ENCODE measurements around the gene ROBO2. TPM values are rescaled to one million over a fixed set of nuclear protein-coding genes. Genes with fewer than 3 reads are reported as not detected.

The ROBO2 gene
- total RNA-seq, 2 donors from 2014 or later, result not detected

DNA sequence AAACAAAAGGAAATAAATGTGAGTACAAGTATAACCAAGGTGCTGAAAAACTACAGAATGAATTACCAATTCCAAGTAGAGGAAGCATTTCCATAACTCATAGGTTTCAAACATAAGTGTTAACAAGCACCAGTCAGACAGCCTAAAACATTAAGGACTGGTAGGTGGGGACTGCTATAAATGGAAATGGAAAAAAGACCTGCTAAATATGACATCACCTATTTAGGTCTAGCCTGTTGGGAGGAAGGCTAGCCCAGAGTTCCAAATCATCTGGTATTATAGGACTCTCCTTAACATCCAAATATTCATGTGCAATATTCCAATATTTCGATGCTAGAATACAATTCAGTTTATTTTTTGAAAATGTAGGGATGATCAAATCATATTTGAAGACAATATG is 560.0 kb downstream of the ROBO2 start:
- ATAC-seq (no peak), DNase-seq (ENCODE audit: low spot score) (no peak)
- Mint-ChIP-seq H3K9me3 (peaks cover 4% of the 10 kb centered on the region), H3K36me3 (no peaks in the 10 kb centered on the region), H3K4me1 (ENCODE audit: low read depth in 2 of 2) (no peaks in the 10 kb centered on the region), H3K4me3 (no peak overlapping the region), H3K27me3 (no peaks in the 10 kb centered on the region), H3K27ac (no peak overlapping the region)

DNA sequence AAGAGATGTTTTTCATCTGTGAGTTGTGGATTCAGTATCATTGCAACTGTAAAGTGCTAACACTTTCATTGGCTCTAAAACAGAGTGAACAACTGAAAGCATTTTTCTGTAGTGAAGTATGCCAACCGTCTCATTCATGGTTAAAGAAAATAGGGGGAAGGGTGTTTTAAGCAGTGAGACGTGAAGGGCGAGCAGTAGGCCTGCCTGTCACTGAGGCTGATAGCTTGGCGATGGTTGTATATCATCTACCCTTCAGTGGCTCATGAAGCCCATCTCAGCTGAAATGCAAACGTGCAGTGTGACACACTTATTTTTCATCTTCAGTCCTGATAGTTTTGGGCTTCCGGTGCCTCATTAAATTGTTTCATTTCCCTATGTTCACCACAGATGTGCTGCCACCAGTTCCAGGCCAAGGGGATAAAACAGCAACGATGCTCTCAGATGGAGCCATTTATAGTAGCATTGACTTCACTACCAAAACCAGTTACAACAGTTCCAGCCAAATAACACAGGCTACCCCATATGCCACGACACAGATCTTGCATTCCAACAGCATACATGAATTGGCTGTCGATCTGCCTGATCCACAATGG is 562.0 kb downstream of the ROBO2 start:
- H3K27me3 Mint-ChIP-seq, result no peaks in the 10 kb centered on the region
- H3K36me3 Mint-ChIP-seq, result no peaks in the 10 kb centered on the region
- H3K27ac Mint-ChIP-seq, result no peak overlapping the region
- no peaks in the 10 kb centered on the region for H3K4me1 Mint-ChIP-seq (ENCODE audit: low read depth in 2 of 2)
- H3K4me3 Mint-ChIP-seq, result no peak overlapping the region
- no peak for DNase-seq (ENCODE audit: low spot score)
- peaks cover 7% of the 10 kb centered on the region for H3K9me3 Mint-ChIP-seq
- no peak for ATAC-seq

DNA sequence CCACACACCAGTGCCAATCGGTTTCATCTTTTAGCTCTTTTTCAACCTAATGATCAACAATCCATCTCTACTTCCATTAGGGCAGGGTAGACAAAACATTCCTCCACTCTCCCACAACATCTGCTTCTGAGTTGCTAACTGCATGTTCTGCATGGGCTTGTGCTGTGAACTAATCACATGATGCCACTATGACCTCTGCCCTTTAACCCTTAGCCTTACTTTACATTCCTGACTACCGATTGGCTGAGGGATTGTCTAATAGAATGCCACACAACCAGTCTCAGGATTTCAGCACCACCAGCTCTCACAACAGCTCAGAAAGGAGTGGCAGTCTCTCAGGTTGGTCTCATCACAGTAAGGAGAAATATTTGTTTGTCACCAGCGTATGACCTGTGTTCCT is 562.8 kb downstream of the ROBO2 start:
- ATAC-seq (no peak), DNase-seq (ENCODE audit: low spot score) (no peak)
- Mint-ChIP-seq H3K4me1 (ENCODE audit: low read depth in 2 of 2) (no peaks in the 10 kb centered on the region), H3K27ac (no peak overlapping the region), H3K36me3 (no peaks in the 10 kb centered on the region), H3K27me3 (no peaks in the 10 kb centered on the region), H3K9me3 (peaks cover 7% of the 10 kb centered on the region), H3K4me3 (no peak overlapping the region)

DNA sequence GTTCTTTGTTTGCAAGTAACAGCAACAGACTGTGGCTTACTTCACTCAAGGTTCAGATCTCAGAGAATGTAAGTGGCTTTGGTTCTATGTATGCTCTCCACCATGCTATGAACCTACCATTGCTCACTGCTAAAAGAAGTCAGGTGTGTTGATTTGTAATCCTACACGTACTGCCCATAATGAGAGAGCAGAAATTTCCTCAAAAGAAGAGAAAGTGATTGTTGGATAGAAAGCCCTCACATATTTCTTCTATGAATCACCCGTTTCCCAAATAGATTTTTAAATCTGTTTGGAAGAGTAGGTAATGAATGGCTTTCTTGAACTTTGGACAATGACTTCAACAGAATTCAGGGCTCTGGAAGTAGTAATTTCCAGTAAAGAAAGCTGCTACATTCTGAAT is 565.4 kb downstream of the ROBO2 start:
- DNase-seq (ENCODE audit: low spot score), result no peak
- no peaks in the 10 kb centered on the region for H3K36me3 Mint-ChIP-seq
- no peaks in the 10 kb centered on the region for H3K4me1 Mint-ChIP-seq (ENCODE audit: low read depth in 2 of 2)
- no peak overlapping the region for H3K4me3 Mint-ChIP-seq
- H3K27ac Mint-ChIP-seq, result no peak overlapping the region
- H3K9me3 Mint-ChIP-seq, result peaks cover 7% of the 10 kb centered on the region
- no peak for ATAC-seq
- H3K27me3 Mint-ChIP-seq, result no peaks in the 10 kb centered on the region

DNA sequence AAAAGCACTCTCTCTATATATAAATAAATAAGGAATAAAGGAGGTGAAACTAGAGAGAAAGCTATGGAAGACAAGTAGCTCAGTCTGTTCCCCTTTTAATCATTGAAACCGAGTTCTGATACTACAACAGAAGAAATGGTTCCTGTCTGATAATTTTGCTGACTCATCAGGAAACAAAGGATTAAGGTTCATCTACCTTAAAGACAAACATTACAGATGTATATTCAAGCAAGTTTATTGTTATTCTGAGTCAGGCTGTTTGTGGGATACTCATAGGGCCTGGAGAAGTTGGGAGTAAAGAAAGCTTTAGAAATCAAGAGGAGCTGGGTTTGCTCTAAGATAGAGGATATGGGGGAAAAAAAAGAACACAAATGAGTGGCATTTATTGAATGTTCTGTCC is 566.0 kb downstream of the ROBO2 start:
- Mint-ChIP-seq H3K9me3 (peaks cover 7% of the 10 kb centered on the region), H3K27me3 (no peaks in the 10 kb centered on the region), H3K36me3 (no peaks in the 10 kb centered on the region), H3K4me3 (no peak overlapping the region), H3K4me1 (ENCODE audit: low read depth in 2 of 2) (no peaks in the 10 kb centered on the region), H3K27ac (no peak overlapping the region)
- ATAC-seq (no peak), DNase-seq (ENCODE audit: low spot score) (no peak)

DNA sequence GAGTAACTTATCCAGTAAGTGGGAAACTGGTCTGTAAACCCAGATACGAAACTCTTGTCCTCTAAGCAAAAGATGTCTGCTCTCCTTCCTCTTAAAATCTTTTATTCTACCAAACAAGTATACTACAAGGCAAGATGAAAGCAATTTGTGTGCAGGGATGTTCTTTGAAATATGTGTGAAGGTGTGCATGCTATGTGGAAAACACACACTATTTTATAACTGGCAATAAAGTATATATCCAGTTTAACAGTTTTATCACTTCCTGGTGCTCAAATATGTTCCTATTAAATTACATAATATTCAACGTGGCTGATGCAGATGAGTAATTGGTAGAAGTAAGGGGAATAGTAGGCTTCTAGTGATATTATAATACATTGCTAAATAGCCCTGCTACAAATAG is 566.5 kb downstream of the ROBO2 start:
- Mint-ChIP-seq H3K27ac (no peak overlapping the region), H3K4me1 (ENCODE audit: low read depth in 2 of 2) (no peaks in the 10 kb centered on the region), H3K4me3 (no peak overlapping the region), H3K36me3 (no peaks in the 10 kb centered on the region), H3K27me3 (no peaks in the 10 kb centered on the region), H3K9me3 (peaks cover 10% of the 10 kb centered on the region)
- DNase-seq (ENCODE audit: low spot score) (no peak), ATAC-seq (no peak)

DNA sequence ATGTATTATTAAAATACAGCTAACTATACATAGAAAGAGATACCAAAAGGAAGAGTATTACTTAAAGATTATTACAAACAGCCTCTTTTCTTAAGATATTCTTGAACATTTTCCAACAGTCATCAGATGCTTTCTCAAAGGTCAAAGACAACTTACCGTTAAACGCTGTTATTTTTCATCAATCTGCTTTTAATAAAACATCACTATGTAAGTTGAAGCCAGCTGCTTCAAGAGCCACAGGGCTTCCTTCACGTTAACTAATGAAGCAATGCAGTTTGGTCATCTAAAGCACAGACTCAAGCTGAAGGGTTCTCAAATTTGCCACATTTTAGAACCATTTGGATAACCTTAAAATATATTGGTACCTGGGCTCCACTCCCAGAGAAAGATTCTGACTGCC is 578.8 kb downstream of the ROBO2 start:
- Mint-ChIP-seq H3K36me3 (peaks cover 9% of the 10 kb centered on the region), H3K27me3 (no peaks in the 10 kb centered on the region), H3K4me3 (no peak overlapping the region), H3K4me1 (ENCODE audit: low read depth in 2 of 2) (no peaks in the 10 kb centered on the region), H3K27ac (no peak overlapping the region), H3K9me3 (peaks cover 19% of the 10 kb centered on the region)
- DNase-seq (ENCODE audit: low spot score), result no peak
- no peak for ATAC-seq

DNA sequence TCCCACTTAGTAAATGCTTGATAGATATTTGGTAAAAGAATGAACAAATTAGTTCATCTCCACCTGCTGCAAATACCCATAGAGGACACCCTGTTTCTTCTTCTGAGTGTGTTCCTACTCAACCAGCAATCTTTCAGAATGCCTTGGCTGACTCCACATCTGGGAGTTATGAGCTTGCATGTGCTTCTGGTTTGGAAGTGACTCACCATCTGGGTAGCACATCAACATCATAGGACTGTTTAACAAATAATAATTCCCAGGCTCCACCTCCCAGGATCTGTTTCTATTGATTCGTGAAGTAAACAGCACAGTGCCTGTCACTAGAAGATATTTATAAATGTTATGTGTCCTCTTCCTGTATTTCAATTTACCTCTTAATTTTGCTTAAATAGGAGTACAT is 580.1 kb downstream of the ROBO2 start:
- DNase-seq (ENCODE audit: low spot score), result no peak
- no peaks in the 10 kb centered on the region for H3K27me3 Mint-ChIP-seq
- H3K4me3 Mint-ChIP-seq, result no peak overlapping the region
- peaks cover 21% of the 10 kb centered on the region for H3K9me3 Mint-ChIP-seq
- no peak for ATAC-seq
- H3K27ac Mint-ChIP-seq, result no peak overlapping the region
- H3K4me1 Mint-ChIP-seq (ENCODE audit: low read depth in 2 of 2), result no peaks in the 10 kb centered on the region
- H3K36me3 Mint-ChIP-seq, result peaks cover 9% of the 10 kb centered on the region

DNA sequence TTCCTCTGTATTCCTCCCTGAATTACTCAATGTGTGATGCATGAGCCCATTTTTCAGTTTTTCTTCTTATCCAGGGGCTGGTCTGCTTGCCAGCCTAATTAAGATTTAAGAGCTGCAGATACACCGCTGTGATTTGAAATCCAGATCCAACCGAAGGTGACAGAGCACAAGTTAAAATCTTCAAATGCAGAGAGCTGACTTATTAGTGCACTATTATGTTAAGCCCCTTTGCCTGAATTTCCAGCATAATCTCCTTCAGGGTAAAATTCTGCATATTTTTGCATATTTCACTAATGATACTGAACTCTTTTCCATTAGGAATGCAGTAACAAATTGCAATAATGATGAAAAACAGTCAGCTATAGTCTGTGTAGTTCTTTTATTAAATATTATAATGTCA is 583.6 kb downstream of the ROBO2 start:
- H3K9me3 Mint-ChIP-seq, result peaks cover 9% of the 10 kb centered on the region
- no peaks in the 10 kb centered on the region for H3K36me3 Mint-ChIP-seq
- DNase-seq (ENCODE audit: low spot score) (no peak), ATAC-seq (no peak)
- no peaks in the 10 kb centered on the region for H3K4me1 Mint-ChIP-seq (ENCODE audit: low read depth in 2 of 2)
- H3K4me3 Mint-ChIP-seq, result no peak overlapping the region
- H3K27me3 Mint-ChIP-seq, result no peaks in the 10 kb centered on the region
- no peak overlapping the region for H3K27ac Mint-ChIP-seq

DNA sequence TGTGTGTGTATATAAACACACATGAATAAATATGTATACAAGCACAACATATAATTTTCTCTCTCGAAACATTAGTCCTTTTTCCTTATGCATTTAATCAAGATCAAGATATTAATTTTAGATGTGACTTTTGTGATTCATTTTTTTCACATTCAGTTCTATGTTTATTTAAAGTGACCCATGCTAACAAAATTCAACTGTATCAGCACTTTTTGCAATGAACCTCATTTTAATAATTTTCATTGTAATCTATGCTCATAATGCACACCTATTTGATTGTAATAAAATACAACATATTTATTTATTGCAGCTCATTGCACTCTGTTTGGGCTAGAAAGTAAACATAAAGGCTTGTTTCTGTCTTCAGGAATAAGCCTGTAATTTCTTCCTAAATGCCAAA is 586.3 kb downstream of the ROBO2 start:
- Mint-ChIP-seq H3K27me3 (no peaks in the 10 kb centered on the region), H3K4me3 (no peak overlapping the region), H3K4me1 (ENCODE audit: low read depth in 2 of 2) (no peaks in the 10 kb centered on the region), H3K9me3 (peaks cover 24% of the 10 kb centered on the region), H3K27ac (no peak overlapping the region), H3K36me3 (peaks cover 5% of the 10 kb centered on the region)
- no peak for ATAC-seq
- no peak for DNase-seq (ENCODE audit: low spot score)

DNA sequence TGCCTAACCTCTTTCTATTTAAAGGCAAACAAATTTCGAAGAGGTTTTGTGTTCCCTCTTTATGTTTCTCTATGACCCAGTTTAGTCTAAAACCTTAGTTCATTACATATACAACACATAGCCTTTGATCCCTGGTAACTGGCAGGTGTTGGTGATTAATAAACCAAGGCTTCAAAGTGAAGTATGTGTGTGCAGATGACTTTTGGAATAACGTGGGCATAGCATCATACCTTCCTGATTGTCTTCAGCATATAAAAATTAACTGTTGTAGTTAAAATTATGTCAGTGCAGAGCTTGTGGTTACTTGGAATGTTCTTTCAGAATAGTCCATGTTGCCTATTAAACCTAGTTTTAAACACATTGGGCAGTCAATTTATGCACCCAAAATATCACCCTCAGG is 608.3 kb downstream of the ROBO2 start:
- DNase-seq (ENCODE audit: low spot score) (no peak), ATAC-seq (no peak)
- Mint-ChIP-seq H3K27ac (no peak overlapping the region), H3K4me3 (no peak overlapping the region), H3K4me1 (ENCODE audit: low read depth in 2 of 2) (no peaks in the 10 kb centered on the region), H3K36me3 (peaks cover 4% of the 10 kb centered on the region), H3K9me3 (peaks cover 7% of the 10 kb centered on the region), H3K27me3 (no peaks in the 10 kb centered on the region)

DNA sequence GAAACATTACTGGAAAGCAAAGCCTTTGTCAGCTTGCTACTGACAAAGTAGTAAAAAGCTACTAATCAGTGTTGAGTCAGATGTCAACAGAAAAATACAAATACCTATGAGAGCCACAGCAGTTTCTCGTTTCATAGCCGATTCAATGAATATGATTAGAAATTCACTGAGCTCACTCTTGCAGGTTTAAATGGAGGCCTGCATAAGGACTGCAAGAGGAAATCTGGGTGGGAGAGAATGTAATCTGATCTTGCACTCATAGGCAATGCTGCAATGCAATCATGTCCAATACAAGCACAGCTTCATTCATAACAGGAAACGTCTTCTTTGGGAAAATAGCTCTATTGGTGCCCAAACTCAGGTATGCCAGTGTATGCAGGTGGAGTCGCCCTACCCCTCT is 608.8 kb downstream of the ROBO2 start:
- DNase-seq (ENCODE audit: low spot score) (no peak), ATAC-seq (no peak)
- H3K27me3 Mint-ChIP-seq, result no peaks in the 10 kb centered on the region
- H3K4me3 Mint-ChIP-seq, result no peak overlapping the region
- H3K36me3 Mint-ChIP-seq, result peaks cover under 1% of the 10 kb centered on the region
- H3K27ac Mint-ChIP-seq, result no peak overlapping the region
- no peaks in the 10 kb centered on the region for H3K4me1 Mint-ChIP-seq (ENCODE audit: low read depth in 2 of 2)
- peaks cover 7% of the 10 kb centered on the region for H3K9me3 Mint-ChIP-seq

DNA sequence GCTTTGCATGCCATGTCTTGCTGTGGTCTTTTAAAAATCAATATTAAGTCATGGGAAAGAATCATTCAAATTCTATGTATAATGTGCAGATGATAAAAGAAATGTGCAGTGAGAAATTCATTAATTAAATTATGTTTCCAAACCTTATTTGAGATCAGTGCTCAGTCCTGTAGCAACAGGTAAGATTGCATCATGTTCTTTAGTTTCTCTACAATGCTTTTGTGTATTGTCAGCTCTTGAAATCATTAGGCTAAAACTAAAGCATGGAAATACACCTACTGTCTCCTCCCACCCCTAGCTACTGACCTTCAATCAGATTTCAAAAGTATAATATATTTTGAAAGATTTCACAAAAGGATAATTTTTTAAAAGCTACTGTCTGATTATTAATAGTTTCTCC is 612.7 kb downstream of the ROBO2 start:
- ATAC-seq (no peak), DNase-seq (ENCODE audit: low spot score) (no peak)
- H3K4me1 Mint-ChIP-seq (ENCODE audit: low read depth in 2 of 2), result no peaks in the 10 kb centered on the region
- H3K36me3 Mint-ChIP-seq, result no peaks in the 10 kb centered on the region
- no peak overlapping the region for H3K27ac Mint-ChIP-seq
- H3K27me3 Mint-ChIP-seq, result no peaks in the 10 kb centered on the region
- peaks cover 15% of the 10 kb centered on the region for H3K9me3 Mint-ChIP-seq
- no peak overlapping the region for H3K4me3 Mint-ChIP-seq

DNA sequence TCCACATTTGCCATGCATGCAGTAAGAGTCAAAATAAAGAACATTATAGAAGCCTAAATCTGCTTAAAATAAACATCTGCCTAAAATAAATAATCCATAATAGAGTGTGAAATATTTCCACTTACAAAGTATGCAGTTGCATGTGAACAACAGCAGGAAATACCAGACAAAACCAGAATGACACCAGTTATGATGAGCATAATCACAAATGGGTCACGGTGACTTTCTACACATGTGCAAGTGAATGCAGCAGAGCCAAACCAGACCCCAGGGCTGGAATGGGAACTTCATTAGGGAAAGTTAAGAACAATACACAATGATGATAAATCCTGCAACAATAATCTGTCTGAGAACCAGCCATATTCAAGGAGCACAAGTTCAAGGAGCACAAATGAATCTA is 615.5 kb downstream of the ROBO2 start:
- H3K9me3 Mint-ChIP-seq, result peaks cover 19% of the 10 kb centered on the region
- no peak overlapping the region for H3K4me3 Mint-ChIP-seq
- ATAC-seq, result no peak

DNA sequence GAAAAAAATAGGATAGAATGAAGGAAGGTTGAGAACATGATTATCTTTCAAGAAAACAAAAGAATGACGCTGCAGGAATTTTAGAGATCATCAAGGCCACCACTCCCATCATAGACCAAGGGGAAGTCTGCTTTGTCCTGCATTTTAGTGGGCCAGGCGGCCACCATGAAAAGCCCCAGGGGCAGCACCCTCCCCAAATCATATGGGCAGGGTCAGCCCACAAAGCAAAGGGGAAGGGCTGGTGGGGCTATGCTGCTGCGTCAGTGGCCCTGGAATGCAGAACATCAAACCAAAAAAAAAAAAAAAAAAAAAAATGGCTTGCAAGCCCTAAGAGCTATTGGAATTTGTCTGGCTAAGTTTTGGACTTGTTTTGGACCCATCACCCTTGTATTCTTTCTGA is 620.8 kb downstream of the ROBO2 start:
- Mint-ChIP-seq H3K9me3 (peaks cover 17% of the 10 kb centered on the region), H3K27ac (no peak overlapping the region), H3K4me3 (no peak overlapping the region), H3K27me3 (no peaks in the 10 kb centered on the region), H3K36me3 (peaks cover 9% of the 10 kb centered on the region), H3K4me1 (ENCODE audit: low read depth in 2 of 2) (no peaks in the 10 kb centered on the region)
- ATAC-seq (no peak), DNase-seq (ENCODE audit: low spot score) (no peak)

More for the DNA sequence above, 615.5 kb downstream of the ROBO2 start:
- Mint-ChIP-seq H3K27ac (no peak overlapping the region), H3K27me3 (no peaks in the 10 kb centered on the region), H3K4me1 (ENCODE audit: low read depth in 2 of 2) (no peaks in the 10 kb centered on the region), H3K36me3 (peaks cover 7% of the 10 kb centered on the region)
- DNase-seq (ENCODE audit: low spot score), result no peak
